ENCODE measurements around the gene NCAPD3. TPM values are rescaled to one million over a fixed set of nuclear protein-coding genes. Genes with fewer than 3 reads are reported as not detected.

NCAPD3 gene
- total and polyA plus RNA-seq, 2 experiments from 2014 or later = 13.3 to 16.3 TPM

GRCh38 chr11:134139303-134139872 lies 84.4 kb downstream of the NCAPD3 start:
- in situ Hi-C loops (cut with MboI) = loop anchor here (5.0 kb wide), 1 partner anchor 87 kb away; no protein-coding TSS in a partner anchor
- whole genome bisulfite sequencing, 2 experiments (ENCODE audit: low coverage in 1 of 2, low lambda C conversion rate in 2 of 2, missing lambda C conversion rate in 2 of 2) = 68 to 69% methylated on average over 12 of the region's 12 CpGs

GRCh38 chr11:134138376-134138775 lies 85.4 kb downstream of the NCAPD3 start:
- in situ Hi-C loops (cut with MboI) = loop anchor here (5.0 kb wide), 1 partner anchor 86 kb away; no protein-coding TSS in a partner anchor
- WGBS, 2 experiments (ENCODE audit: low coverage in 1 of 2, low lambda C conversion rate in 2 of 2, missing lambda C conversion rate in 2 of 2) = 92 to 93% methylated on average over 6 to 9 of the region's 9 CpGs
- Histone ChIP-seq H2AFZ (no peak overlapping the region), H4K20me1 (ENCODE audit: insufficient read depth) (no peaks in the 10 kb centered on the region), H3F3A (ENCODE audit: insufficient read depth) (peaks cover 11% of the 10 kb centered on the region; the same call in 1 of the 2 replicates), H3K27me3 (replicated peaks; ENCODE audit: insufficient read depth) (no peaks in the 10 kb centered on the region), H3K4me2 (ENCODE audit: unreplicated experiment) (no peak overlapping the region), H3K9ac (no peak overlapping the region), H3K9me2 (ENCODE audit: insufficient read depth) (no peaks in the 10 kb centered on the region), H3K79me2 (ENCODE audit: insufficient read depth) (peaks cover 33% of the 10 kb centered on the region), H3K27ac (no peak overlapping the region), H3K4me3 (no peak overlapping the region), H3K36me3 (ENCODE audit: low read depth) (no peaks in the 10 kb centered on the region; the same call in 1 of the 2 replicates), H3K9me3 (ENCODE audit: low read depth) (no peaks in the 10 kb centered on the region), H3K4me1 (ENCODE audit: insufficient read depth) (no peaks in the 10 kb centered on the region; the same call in 1 of the 2 replicates)
- no peak for TF ChIP-seq EZH2 (IDR thresholded peaks at IDR 0.05; ENCODE audit: insufficient read depth, poor library complexity, severe bottlenecking)
- no peak for DNase-seq

More at GRCh38 chr11:134139303-134139872, 84.4 kb downstream of the NCAPD3 start:
- no peaks in the 10 kb centered on the region for H3K9me2 ChIP-seq (ENCODE audit: insufficient read depth)
- no peak for DNase-seq
- H3K4me2 ChIP-seq (ENCODE audit: unreplicated experiment) = peak overlapping the region; percentile 39
- H2AFZ ChIP-seq = no peak overlapping the region
- no peak overlapping the region for H3K4me3 ChIP-seq
- H3K36me3 ChIP-seq (ENCODE audit: low read depth) = no peaks in the 10 kb centered on the region; the same call in 1 of the 2 replicates
- TF ChIP-seq EZH2phosphoT487 (IDR thresholded peaks at IDR 0.05; ENCODE audit: insufficient read depth, low read depth) = no peak
- no peak for TF ChIP-seq EZH2 (IDR thresholded peaks at IDR 0.05; ENCODE audit: insufficient read depth, poor library complexity, severe bottlenecking)
- no peaks in the 10 kb centered on the region for H3K9me3 ChIP-seq (ENCODE audit: low read depth)
- H3F3A ChIP-seq (ENCODE audit: insufficient read depth) = peaks cover 12% of the 10 kb centered on the region; the same call in 1 of the 2 replicates
- H3K9ac ChIP-seq = peak overlapping the region; percentile 20; the same call in 1 of the 2 replicates
- H4K20me1 ChIP-seq (ENCODE audit: insufficient read depth) = no peaks in the 10 kb centered on the region
- no peaks in the 10 kb centered on the region; the same call in 1 of the 2 replicates for H3K4me1 ChIP-seq (ENCODE audit: insufficient read depth)
- no peak overlapping the region for H3K27ac ChIP-seq
- H3K27me3 ChIP-seq (replicated peaks; ENCODE audit: insufficient read depth) = no peaks in the 10 kb centered on the region
- H3K79me2 ChIP-seq (ENCODE audit: insufficient read depth) = peaks cover 33% of the 10 kb centered on the region

GRCh38 chr11:134134167-134134566 lies 89.6 kb downstream of the NCAPD3 start:
- no peaks in the 10 kb centered on the region for H3K27me3 ChIP-seq (replicated peaks; ENCODE audit: insufficient read depth)
- in situ Hi-C loops (cut with MboI) = no loop called here
- no peaks in the 10 kb centered on the region for H3K4me1 ChIP-seq (ENCODE audit: insufficient read depth)
- H3K27ac ChIP-seq = no peak overlapping the region
- H3K4me2 ChIP-seq (ENCODE audit: unreplicated experiment) = no peak overlapping the region
- no peak overlapping the region for H3K4me3 ChIP-seq
- WGBS, 2 experiments (ENCODE audit: low coverage in 1 of 2, low lambda C conversion rate in 2 of 2, missing lambda C conversion rate in 2 of 2) = 100% methylated on average over 1 of the region's 1 CpG
- no peaks in the 10 kb centered on the region for H3K9me3 ChIP-seq (ENCODE audit: low read depth)
- H3K9me2 ChIP-seq (ENCODE audit: insufficient read depth) = no peaks in the 10 kb centered on the region
- no peak overlapping the region for H2AFZ ChIP-seq
- H3K79me2 ChIP-seq (ENCODE audit: insufficient read depth) = peaks cover 33% of the 10 kb centered on the region
- H3F3A ChIP-seq (ENCODE audit: insufficient read depth) = 0 out of 2 replicates have a peak, but pooled peaks cover 5% of the 10 kb centered on the region
- H4K20me1 ChIP-seq (ENCODE audit: insufficient read depth) = no peaks in the 10 kb centered on the region
- TF ChIP-seq EZH2phosphoT487 (IDR thresholded peaks at IDR 0.05; ENCODE audit: insufficient read depth, low read depth) (no peak), EZH2 (IDR thresholded peaks at IDR 0.05; ENCODE audit: insufficient read depth, poor library complexity, severe bottlenecking) (no peak)
- H3K36me3 ChIP-seq (ENCODE audit: low read depth) = no peaks in the 10 kb centered on the region
- H3K9ac ChIP-seq = no peak overlapping the region
- DNase-seq = no peak

GRCh38 chr11:134132808-134133207 lies 91.0 kb downstream of the NCAPD3 start:
- H2AFZ ChIP-seq = no peak overlapping the region
- no peaks in the 10 kb centered on the region for H3K27me3 ChIP-seq (replicated peaks; ENCODE audit: insufficient read depth)
- peak; percentile 41 for DNase-seq

More at GRCh38 chr11:134132808-134133207, 91.0 kb downstream of the NCAPD3 start:
- peaks cover 38% of the 10 kb centered on the region for H3K79me2 ChIP-seq (ENCODE audit: insufficient read depth)
- no peaks in the 10 kb centered on the region for H4K20me1 ChIP-seq (ENCODE audit: insufficient read depth)
- H3K9me2 ChIP-seq (ENCODE audit: insufficient read depth) = no peaks in the 10 kb centered on the region
- no peak overlapping the region for H3K9ac ChIP-seq
- no peak overlapping the region for H3K4me2 ChIP-seq (ENCODE audit: unreplicated experiment)
- H3K27ac ChIP-seq = no peak overlapping the region
- H3K4me1 ChIP-seq (ENCODE audit: insufficient read depth) = no peaks in the 10 kb centered on the region
- H3F3A ChIP-seq (ENCODE audit: insufficient read depth) = peaks cover 10% of the 10 kb centered on the region
- no peaks in the 10 kb centered on the region for H3K9me3 ChIP-seq (ENCODE audit: low read depth)
- in situ Hi-C loops (cut with MboI) = no loop called here
- no peaks in the 10 kb centered on the region for H3K36me3 ChIP-seq (ENCODE audit: low read depth)
- H3K4me3 ChIP-seq = no peak overlapping the region
- TF ChIP-seq EZH2 (IDR thresholded peaks at IDR 0.05; ENCODE audit: insufficient read depth, poor library complexity, severe bottlenecking) = no peak
- no peak for TF ChIP-seq EZH2phosphoT487 (IDR thresholded peaks at IDR 0.05; ENCODE audit: insufficient read depth, low read depth)

Data from GM23248 (cell line).